Esophagus (tissue), 2 donors: ENCODE data around the gene SH3BP5L. TPM values are rescaled to one million over a fixed set of nuclear protein-coding genes. Genes with fewer than 3 reads are reported as not detected.

Experiments used
- H3K27ac ChIP-seq, 2 donors: one replicate each; pipeline ENCODE4 v1.5.1; 2013; ENCODE audit warnings: low read depth in 2 of 2, mild to moderate bottlenecking in 2 of 2, inconsistent platforms in 1 of 2, low read length in 1 of 2, moderate library complexity in 1 of 2
- H3K27me3 ChIP-seq, 2 donors: one replicate each; pipeline ENCODE4 v1.6.1; 2013; ENCODE audit warnings: low read length in 2 of 2, control low read depth in 1 of 2, mild to moderate bottlenecking in 1 of 2; ENCODE audit not compliant: insufficient read depth in 2 of 2, control insufficient read depth in 1 of 2
- H3K36me3 ChIP-seq, 2 donors: one replicate each; pipeline ENCODE4 v1.6.1; 2013; ENCODE audit warnings: low read length in 1 of 2; ENCODE audit not compliant: control insufficient read depth in 2 of 2, insufficient read depth in 2 of 2
- H3K4me1 ChIP-seq, 2 donors: one replicate each; pipeline ENCODE4 v1.6.1; 2013; ENCODE audit warnings: low read length in 1 of 2; ENCODE audit not compliant: control insufficient read depth in 2 of 2, insufficient read depth in 2 of 2
- H3K4me3 ChIP-seq, 2 donors: one replicate each; pipeline ENCODE4 v1.5.1; 2013; ENCODE audit warnings: low read length in 2 of 2, mild to moderate bottlenecking in 2 of 2, low read depth in 1 of 2, moderate library complexity in 1 of 2
- H3K9me3 ChIP-seq, 2 donors: one replicate each; pipeline ENCODE4 v1.6.1; 2013; ENCODE audit warnings: mild to moderate bottlenecking in 2 of 2, low read depth in 1 of 2, low read length in 1 of 2, moderate library complexity in 1 of 2; ENCODE audit not compliant: control insufficient read depth in 2 of 2, insufficient read depth in 1 of 2
- WGBS, 2 donors: extraction: QIAGEN DNeasy Blood & Tissue Kit; methylation state at CpG; one replicate each; pipeline ENCODE4 v1.1.7; 2013; 5-methylcytosine and 5-hydroxymethylcytosine counted together
- polyA plus RNA-seq, 2 donors: library from polyadenylated mRNA; stranded (reverse); fragments of 200-250 nt; gene quantifications; one replicate each; pipeline ENCODE4 v1.2.3, GENCODE V29; 2013
- donor health status: healthy with polysubstance abuse.
- donor health status: Bipolar disorder and iron deficiency.

The SH3BP5L gene
- polyA plus RNA-seq, 2 donors = 18.2 to 34.3 TPM

- Histone ChIP-seq H3K4me3 (no peak overlapping the region), H3K36me3 (peaks cover 11 to 56% of the 10 kb centered on the region in 2 donors), H3K4me1 (peaks cover 2 to 16% of the 10 kb centered on the region in 2 donors), H3K27me3 (no peaks in the 10 kb centered on the region), H3K9me3 (no peaks in the 10 kb centered on the region), H3K27ac (no peak overlapping the region)
- WGBS, 2 donors = 90 to 95% methylated on average over 16 of the region's 16 CpGs
Measured at GRCh38 chr1:248814351-248814750, 11.4 kb downstream of the SH3BP5L start.

DNA sequence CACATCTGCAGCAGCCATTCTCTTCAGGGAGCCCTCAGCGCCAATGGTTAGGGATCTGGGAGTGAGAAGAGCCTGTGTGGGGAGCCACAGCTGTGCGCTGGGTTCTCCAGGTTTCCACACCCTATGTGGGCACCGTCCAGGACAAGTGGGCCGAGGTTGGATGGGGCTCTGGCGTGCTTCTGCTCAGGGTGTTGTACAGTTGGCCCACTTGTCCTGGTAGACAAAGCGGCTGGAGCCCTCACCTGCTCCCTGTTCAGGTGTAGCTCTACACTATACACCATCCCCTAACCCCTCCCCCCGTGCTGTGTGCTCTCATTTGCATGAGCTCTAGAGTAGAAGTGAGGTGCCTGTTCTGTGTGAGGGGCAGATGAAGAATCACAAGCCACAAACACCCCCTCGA is 12.2 kb downstream of the SH3BP5L start:
- H3K27me3 ChIP-seq = no peaks in the 10 kb centered on the region
- H3K4me1 ChIP-seq = peaks cover 2 to 13% of the 10 kb centered on the region in 2 donors
- H3K27ac ChIP-seq = no peak overlapping the region
- H3K36me3 ChIP-seq = peaks cover 11 to 51% of the 10 kb centered on the region in 2 donors
- no peaks in the 10 kb centered on the region for H3K9me3 ChIP-seq
- WGBS, 2 donors = 95% methylated on average over 8 of the region's 8 CpGs
- no peak overlapping the region for H3K4me3 ChIP-seq

GRCh38 chr1:248812736-248813425 is 12.8 kb downstream of the SH3BP5L start:
- peaks cover 11 to 48% of the 10 kb centered on the region in 2 donors for H3K36me3 ChIP-seq
- H3K9me3 ChIP-seq = no peaks in the 10 kb centered on the region
- no peak overlapping the region for H3K27ac ChIP-seq
- no peaks in the 10 kb centered on the region for H3K27me3 ChIP-seq
- H3K4me1 ChIP-seq = peaks cover 2 to 13% of the 10 kb centered on the region in 2 donors
- H3K4me3 ChIP-seq = no peak overlapping the region
- WGBS, 2 donors = 94 to 95% methylated on average over 23 of the region's 23 CpGs

- H3K4me1 ChIP-seq = peaks cover 2 to 13% of the 10 kb centered on the region in 2 donors
- H3K27ac ChIP-seq = peak overlapping the region in 1 of 2 donors; percentile 5
- WGBS, 2 donors = 81 to 86% methylated on average over 43 to 57 of the region's 57 CpGs
- H3K9me3 ChIP-seq = no peaks in the 10 kb centered on the region
- H3K4me3 ChIP-seq = no peak overlapping the region
- no peaks in the 10 kb centered on the region for H3K27me3 ChIP-seq
- H3K36me3 ChIP-seq = peaks cover 11 to 44% of the 10 kb centered on the region in 2 donors
Measured at GRCh38 chr1:248811514-248812490, 13.9 kb downstream of the SH3BP5L start.

DNA sequence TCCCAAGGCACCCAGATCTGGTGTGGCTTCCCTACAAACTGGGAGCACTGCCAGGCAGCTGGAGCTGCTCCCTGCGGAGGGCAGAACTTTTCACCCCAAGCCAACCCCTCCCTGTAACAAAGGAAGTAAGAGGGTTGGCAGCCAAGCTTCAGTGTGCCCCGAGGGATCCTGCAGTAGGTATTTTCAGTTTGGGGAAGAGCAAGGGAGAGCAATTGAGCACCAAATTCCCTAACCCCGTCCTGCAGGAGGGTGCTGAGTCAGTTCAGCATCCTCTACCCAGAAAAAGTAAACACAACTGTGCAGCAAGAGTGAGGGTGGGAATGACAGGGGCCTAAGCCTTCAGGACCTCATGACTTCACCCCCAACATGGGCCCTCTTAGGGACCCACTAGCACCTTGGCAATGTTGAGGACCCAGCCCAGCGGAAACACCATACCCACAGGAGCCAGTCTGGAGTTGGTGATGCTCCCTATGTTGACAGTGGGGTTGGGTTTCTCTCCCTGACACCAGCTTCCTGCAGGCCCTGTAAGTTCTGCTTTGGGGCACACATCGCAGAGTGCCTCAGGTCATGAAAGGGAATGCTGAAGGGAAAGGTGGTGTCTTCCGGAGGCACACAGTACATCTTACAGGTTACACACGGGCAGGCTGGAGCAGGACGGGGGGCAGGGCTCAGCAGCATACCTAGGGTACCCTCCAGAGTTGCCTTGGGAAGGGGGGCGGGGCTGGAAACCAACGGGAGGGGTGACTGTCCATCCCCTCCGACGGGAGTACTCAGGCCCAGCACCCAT is 14.8 kb downstream of the SH3BP5L start:
- Histone ChIP-seq H3K9me3 (no peaks in the 10 kb centered on the region), H3K27me3 (no peaks in the 10 kb centered on the region), H3K27ac (no peak overlapping the region), H3K36me3 (peaks cover 11 to 36% of the 10 kb centered on the region in 2 donors), H3K4me3 (no peak overlapping the region), H3K4me1 (peaks cover 2 to 13% of the 10 kb centered on the region in 2 donors)
- WGBS, 2 donors = 50 to 52% methylated on average over 12 of the region's 12 CpGs

DNA sequence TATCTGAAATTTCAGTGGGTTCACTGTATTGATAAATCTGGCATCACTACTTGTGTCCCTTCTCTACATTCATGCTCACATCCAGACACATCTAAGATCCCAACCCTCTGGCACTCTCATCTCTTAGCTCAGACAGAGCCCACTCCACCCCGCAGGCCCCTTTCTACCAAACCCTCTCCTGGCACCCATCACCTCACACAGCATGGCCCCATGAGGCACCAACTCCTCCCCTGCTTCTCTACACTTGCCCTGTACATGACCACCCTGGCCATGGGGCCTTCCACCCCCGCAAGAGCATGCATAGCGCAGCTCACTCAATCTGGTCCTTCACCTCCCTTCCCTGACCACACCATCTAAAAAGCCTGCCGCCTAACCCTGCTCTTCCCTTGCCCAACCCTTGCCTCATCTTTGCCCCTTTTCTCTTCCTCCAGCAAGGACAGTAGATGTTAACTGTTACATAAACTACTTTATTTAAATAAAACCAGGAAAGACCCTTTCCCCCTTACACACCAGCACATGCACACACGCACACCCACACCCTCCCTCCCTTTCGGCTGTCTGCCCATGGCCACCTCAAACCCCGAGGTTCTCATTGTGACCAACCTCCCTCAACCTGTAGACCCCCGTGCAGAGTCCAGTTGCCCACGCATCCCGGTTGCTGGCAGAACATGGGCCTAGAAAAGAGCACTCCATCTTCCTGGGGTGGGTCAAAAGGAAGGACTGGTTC is 15.6 kb downstream of the SH3BP5L start:
- Histone ChIP-seq H3K4me3 (no peak overlapping the region), H3K27ac (no peak overlapping the region), H3K9me3 (no peaks in the 10 kb centered on the region), H3K4me1 (peaks cover 2 to 13% of the 10 kb centered on the region in 2 donors), H3K36me3 (peaks cover 9 to 31% of the 10 kb centered on the region in 2 donors), H3K27me3 (no peaks in the 10 kb centered on the region)
- WGBS, 2 donors = 70 to 84% methylated on average over 10 of the region's 10 CpGs

DNA sequence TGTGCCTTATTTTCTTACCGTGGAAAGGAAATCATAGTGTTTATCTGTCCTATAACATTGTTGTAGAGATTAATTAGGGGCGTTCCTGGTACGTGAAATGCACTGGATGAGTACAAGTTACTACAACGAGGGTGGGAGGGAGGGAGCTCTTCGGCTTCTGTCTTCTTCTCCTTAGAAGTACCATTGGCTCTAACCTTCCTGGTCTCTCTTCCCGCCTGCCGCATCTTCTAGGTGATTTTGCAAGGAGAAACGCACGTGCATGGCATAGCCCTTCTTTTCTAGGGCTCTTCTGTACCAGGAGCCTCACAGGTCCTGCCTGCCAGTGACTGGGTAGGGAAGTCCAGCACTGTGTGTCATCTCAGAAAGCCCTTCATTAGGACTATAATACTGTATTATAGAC is 16.8 kb downstream of the SH3BP5L start:
- H3K27ac ChIP-seq = no peak overlapping the region
- 80 to 82% methylated on average over 9 of the region's 9 CpGs for WGBS, 2 donors

GRCh38 chr1:248807067-248807737 is 18.5 kb downstream of the SH3BP5L start:
- no peaks in the 10 kb centered on the region for H3K27me3 ChIP-seq
- no peak overlapping the region for H3K4me3 ChIP-seq
- H3K36me3 ChIP-seq = peaks cover 0 to 9% of the 10 kb centered on the region in 2 donors
- 45 to 58% methylated on average over 15 of the region's 15 CpGs for WGBS, 2 donors
- H3K27ac ChIP-seq = no peak overlapping the region
- H3K4me1 ChIP-seq = peaks cover 2 to 13% of the 10 kb centered on the region in 2 donors
- no peaks in the 10 kb centered on the region for H3K9me3 ChIP-seq

More for the DNA sequence above, 16.8 kb downstream of the SH3BP5L start:
- H3K4me3 ChIP-seq = no peak overlapping the region
- no peaks in the 10 kb centered on the region for H3K9me3 ChIP-seq
- peaks cover 2 to 13% of the 10 kb centered on the region in 2 donors for H3K4me1 ChIP-seq
- peaks cover 3 to 25% of the 10 kb centered on the region in 2 donors for H3K36me3 ChIP-seq
- no peaks in the 10 kb centered on the region for H3K27me3 ChIP-seq
